BE2C (cell line): ENCODE measurements around the gene GOSR2. TPM values are rescaled to one million over a fixed set of nuclear protein-coding genes. Genes with fewer than 3 reads are reported as not detected.

Experiments used
- DNase-seq: peaks from one replicate; pipeline ENCODE4 v3.0.0-alpha.2; 2020
- H3K27me3 ChIP-seq: fragments of 250-450 bp; sonication (Bioruptor Pico); 2 replicates; pipeline ENCODE4 v1.5.1; 2020; ENCODE audit warnings: mild to moderate bottlenecking
- H3K36me3 ChIP-seq: fragments of 250-450 bp; sonication (Bioruptor Pico); 2 replicates; pipeline ENCODE4 v1.5.1; 2020; ENCODE audit warnings: mild to moderate bottlenecking
- H3K4me1 ChIP-seq: fragments of 250-450 bp; sonication (Bioruptor Pico); 2 replicates; pipeline ENCODE4 v1.5.1; 2020
- H3K4me3 ChIP-seq: 2 replicates; pipeline ENCODE4 v1.5.1; 2011; ENCODE audit warnings: low read depth, low read length
- H3K9me3 ChIP-seq: fragments of 250-450 bp; sonication (Bioruptor Pico); 2 replicates; pipeline ENCODE4 v1.5.1; 2020
- polyA plus RNA-seq: library from polyadenylated mRNA; unstranded; fragments of >200 nt; gene quantifications from one replicate; pipeline ENCODE4 v1.2.1, GENCODE V29; 2012; ENCODE audit warnings: low read depth, missing spikeins; ENCODE audit not compliant: insufficient read length, insufficient read depth
- TF ChIP-seq, protein P1 (sequence below): IDR thresholded peaks from 2 replicates; pipeline ENCODE4 v1.5.1; 2012; ENCODE audit warnings: mild to moderate bottlenecking, low read depth, low read length

Gene GOSR2
- 94.5 TPM for polyA plus RNA-seq

GRCh38 chr17:46922804-46923635 is at the start of gene GOSR2:
Gene GOSR2, plus strand, starts transcription at chr17:46923160. Its CDS starts 33 bp downstream, at chr17:46923193.
- Histone ChIP-seq H3K4me3 (peak within 1 kb of the TSS; percentile 85), H3K27me3 (no peaks in the 10 kb centered on the region), H3K4me1 (no peaks in the 10 kb centered on the region), H3K9me3 (no peaks in the 10 kb centered on the region), H3K36me3 (no peaks in the 10 kb centered on the region)
- peak; percentile 95 for DNase-seq
- TF ChIP-seq, protein P1, sequence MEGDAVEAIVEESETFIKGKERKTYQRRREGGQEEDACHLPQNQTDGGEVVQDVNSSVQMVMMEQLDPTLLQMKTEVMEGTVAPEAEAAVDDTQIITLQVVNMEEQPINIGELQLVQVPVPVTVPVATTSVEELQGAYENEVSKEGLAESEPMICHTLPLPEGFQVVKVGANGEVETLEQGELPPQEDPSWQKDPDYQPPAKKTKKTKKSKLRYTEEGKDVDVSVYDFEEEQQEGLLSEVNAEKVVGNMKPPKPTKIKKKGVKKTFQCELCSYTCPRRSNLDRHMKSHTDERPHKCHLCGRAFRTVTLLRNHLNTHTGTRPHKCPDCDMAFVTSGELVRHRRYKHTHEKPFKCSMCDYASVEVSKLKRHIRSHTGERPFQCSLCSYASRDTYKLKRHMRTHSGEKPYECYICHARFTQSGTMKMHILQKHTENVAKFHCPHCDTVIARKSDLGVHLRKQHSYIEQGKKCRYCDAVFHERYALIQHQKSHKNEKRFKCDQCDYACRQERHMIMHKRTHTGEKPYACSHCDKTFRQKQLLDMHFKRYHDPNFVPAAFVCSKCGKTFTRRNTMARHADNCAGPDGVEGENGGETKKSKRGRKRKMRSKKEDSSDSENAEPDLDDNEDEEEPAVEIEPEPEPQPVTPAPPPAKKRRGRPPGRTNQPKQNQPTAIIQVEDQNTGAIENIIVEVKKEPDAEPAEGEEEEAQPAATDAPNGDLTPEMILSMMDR = no peak

DNA sequence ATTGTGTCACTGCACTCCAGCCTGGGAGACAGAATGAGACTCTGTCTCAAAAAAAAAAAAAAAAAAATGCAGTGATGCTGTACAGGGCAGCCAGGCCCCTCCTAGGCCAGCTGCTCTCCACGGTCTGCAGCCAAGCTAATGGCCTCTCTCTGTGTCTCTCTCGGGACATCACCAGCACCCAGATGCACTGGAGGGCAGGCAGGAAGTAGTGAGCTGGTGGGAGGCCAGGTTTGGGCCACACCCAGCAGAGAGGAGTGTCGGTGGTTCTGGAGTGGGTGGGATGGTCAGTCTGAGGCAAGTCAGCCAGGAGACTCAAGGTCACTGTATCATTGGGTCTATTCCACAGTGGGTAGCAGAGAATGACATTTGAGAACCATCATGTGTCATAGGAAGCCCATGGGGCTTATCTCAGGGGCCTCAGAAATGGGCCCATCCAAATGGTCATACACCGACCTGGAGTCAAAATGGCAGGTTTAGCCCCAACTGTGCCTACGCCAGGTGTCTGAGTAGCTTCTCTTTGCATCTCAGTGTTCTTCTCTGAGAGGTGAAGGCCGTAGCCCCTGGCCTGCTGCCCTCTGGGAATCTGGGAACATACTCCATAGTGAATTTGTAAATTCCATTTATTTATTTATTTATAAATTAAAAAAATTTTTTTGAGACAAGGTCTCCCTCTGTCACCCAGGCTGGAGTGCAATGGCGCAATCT is 48.9 kb upstream of the GOSR2 start:
- Histone ChIP-seq H3K27me3 (no peaks in the 10 kb centered on the region), H3K4me1 (no peaks in the 10 kb centered on the region), H3K36me3 (no peaks in the 10 kb centered on the region), H3K9me3 (no peaks in the 10 kb centered on the region), H3K4me3 (no peak overlapping the region)
- peak; percentile 38 for DNase-seq
- TF ChIP-seq, protein P1 = no peak

DNA sequence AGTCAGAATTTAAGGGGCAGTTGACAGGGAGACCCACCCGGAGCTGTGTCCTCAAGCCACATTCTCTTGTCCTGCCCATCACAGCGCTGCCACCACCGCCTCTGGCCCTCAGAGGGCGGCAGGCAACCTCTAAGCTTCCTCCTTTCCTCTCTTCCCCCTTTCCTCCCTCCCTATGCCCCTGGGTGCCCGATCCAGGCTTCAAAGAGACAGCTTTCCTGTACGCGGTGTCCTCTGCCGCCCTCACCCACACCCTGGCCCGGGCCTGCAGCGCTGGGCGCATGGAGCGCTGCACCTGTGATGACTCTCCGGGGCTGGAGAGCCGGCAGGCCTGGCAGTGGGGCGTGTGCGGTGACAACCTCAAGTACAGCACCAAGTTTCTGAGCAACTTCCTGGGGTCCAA is 48.1 kb upstream of the GOSR2 start:
- H3K4me1 ChIP-seq = no peaks in the 10 kb centered on the region
- TF ChIP-seq, protein P1 = no peak

DNA sequence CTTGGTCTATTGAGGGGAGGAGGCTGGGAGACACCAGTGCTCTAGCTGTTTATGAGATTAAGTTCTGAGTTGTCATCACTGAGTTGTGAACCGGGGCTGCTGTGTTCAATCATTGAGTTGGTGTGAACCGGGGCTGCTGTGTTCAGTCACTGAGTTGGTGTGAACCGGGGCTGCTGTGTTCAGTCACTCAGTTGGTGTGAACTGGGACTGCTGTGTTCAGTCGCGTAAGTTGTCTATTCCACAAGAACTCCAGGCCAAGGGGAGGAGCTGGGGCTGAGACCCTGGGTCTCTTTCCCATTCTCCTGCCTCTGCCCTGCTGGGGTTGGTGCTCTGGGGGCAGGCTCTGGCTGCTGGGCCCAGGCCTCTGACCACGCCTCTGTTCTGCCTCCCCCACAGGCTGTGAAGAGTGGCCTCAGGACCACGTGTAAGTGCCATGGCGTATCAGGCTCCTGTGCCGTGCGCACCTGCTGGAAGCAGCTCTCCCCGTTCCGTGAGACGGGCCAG is 47.1 kb upstream of the GOSR2 start:
- TF ChIP-seq, protein P1 = no peak
- no peaks in the 10 kb centered on the region for H3K27me3 ChIP-seq
- no peaks in the 10 kb centered on the region for H3K9me3 ChIP-seq
- H3K36me3 ChIP-seq = no peaks in the 10 kb centered on the region
- no peaks in the 10 kb centered on the region for H3K4me1 ChIP-seq
- no peak for DNase-seq
- H3K4me3 ChIP-seq = no peak overlapping the region

More for the DNA sequence above, 48.1 kb upstream of the GOSR2 start:
- H3K9me3 ChIP-seq = no peaks in the 10 kb centered on the region
- no peak overlapping the region for H3K4me3 ChIP-seq
- H3K27me3 ChIP-seq = no peaks in the 10 kb centered on the region
- no peaks in the 10 kb centered on the region for H3K36me3 ChIP-seq
- no peak for DNase-seq

DNA sequence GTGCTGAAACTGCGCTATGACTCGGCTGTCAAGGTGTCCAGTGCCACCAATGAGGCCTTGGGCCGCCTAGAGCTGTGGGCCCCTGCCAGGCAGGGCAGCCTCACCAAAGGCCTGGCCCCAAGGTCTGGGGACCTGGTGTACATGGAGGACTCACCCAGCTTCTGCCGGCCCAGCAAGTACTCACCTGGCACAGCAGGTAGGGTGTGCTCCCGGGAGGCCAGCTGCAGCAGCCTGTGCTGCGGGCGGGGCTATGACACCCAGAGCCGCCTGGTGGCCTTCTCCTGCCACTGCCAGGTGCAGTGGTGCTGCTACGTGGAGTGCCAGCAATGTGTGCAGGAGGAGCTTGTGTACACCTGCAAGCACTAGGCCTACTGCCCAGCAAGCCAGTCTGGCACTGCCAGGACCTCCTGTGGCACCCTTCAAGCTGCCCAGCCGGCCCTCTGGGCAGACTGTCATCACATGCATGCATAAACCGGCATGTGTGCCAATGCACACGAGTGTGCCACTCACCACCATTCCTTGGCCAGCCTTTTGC is 46.5 kb upstream of the GOSR2 start:
- no peaks in the 10 kb centered on the region for H3K9me3 ChIP-seq
- H3K36me3 ChIP-seq = no peaks in the 10 kb centered on the region
- H3K4me3 ChIP-seq = no peak overlapping the region
- no peaks in the 10 kb centered on the region for H3K4me1 ChIP-seq
- DNase-seq = peak; percentile 35
- TF ChIP-seq, protein P1 = peak; percentile 52
- H3K27me3 ChIP-seq = no peaks in the 10 kb centered on the region
